Measurements from ENCODE around the gene OSM. TPM values are rescaled to one million over a fixed set of nuclear protein-coding genes. Genes with fewer than 3 reads are reported as not detected.
"Not testable (repeated sequence)": the region's sequence is repeated elsewhere in the genome, so short reads cannot be mapped to it uniquely, and the experiment has no call there.

OSM gene
- total and polyA plus RNA-seq, 5 experiments from 2014 or later: 0.81 to 11.6 (median 4.4) TPM

GRCh38 chr22:30236875-30237274 lies 29.8 kb downstream of the OSM start:
- DNase-seq (no peak), ATAC-seq (no peak)
- Mint-ChIP-seq H3K27ac (peak overlapping the region in 1 of 10 donors; percentile 33), H3K36me3 (no peaks in the 10 kb centered on the region), H3K4me1 (peaks cover 0 to 3% (median 2%) of the 10 kb centered on the region in 4 donors), H3K27me3 (no peaks in the 10 kb centered on the region), H3K4me3 (no peak overlapping the region), H3K9me3 (no peaks in the 10 kb centered on the region)
- POLR2A ChIA-PET: no interaction called here

DNA sequence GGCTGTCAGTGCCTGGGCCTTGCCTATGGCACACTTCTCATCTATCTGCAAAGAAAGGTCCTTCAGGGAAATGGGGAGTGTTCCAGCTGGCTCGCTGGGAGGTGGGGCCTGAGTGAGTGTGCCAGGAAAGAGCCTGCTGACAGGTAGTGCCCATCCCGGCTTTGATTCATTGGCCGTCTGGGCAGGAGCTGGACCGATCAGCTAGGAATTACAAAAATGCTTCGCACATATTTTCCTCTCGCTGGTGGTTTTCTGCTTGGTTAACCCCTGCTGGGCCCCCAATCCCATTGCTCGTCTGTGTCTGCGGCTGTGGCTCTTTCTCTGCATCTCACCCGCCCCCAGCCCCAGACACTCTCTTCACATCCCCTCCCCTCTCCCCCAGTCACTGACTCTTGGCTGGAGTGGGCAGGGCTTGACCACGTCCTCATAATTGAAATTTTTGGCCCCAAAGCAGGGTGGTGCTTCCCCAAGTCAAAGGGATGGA lies 30.9 kb downstream of the OSM start:
- Mint-ChIP-seq H3K36me3 (no peaks in the 10 kb centered on the region), H3K27ac (peak overlapping the region in 2 of 10 donors; percentile 24 to 29), H3K4me3 (no peak overlapping the region), H3K4me1 (peaks cover 0 to 3% (median 1%) of the 10 kb centered on the region in 4 donors), H3K9me3 (no peaks in the 10 kb centered on the region), H3K27me3 (no peaks in the 10 kb centered on the region)
- POLR2A ChIA-PET: no interaction called here
- ATAC-seq (no peak), DNase-seq (no peak)

- Mint-ChIP-seq H3K4me3 (no peak overlapping the region), H3K9me3 (no peaks in the 10 kb centered on the region), H3K4me1 (peaks cover 0 to 3% (median 1%) of the 10 kb centered on the region in 4 donors), H3K36me3 (no peaks in the 10 kb centered on the region), H3K27ac (peak overlapping the region in 5 of 10 donors; percentile 16 to 57 (median 29)), H3K27me3 (no peaks in the 10 kb centered on the region)
- POLR2A ChIA-PET: interaction anchor here (0.6 kb wide), 1 partner anchor 816 kb away, joined by 6 read pairs; no protein-coding TSS in a partner anchor
- ATAC-seq (no peak), DNase-seq (no peak)
Measured at GRCh38 chr22:30234786-30235470, 31.7 kb downstream of the OSM start.

DNA sequence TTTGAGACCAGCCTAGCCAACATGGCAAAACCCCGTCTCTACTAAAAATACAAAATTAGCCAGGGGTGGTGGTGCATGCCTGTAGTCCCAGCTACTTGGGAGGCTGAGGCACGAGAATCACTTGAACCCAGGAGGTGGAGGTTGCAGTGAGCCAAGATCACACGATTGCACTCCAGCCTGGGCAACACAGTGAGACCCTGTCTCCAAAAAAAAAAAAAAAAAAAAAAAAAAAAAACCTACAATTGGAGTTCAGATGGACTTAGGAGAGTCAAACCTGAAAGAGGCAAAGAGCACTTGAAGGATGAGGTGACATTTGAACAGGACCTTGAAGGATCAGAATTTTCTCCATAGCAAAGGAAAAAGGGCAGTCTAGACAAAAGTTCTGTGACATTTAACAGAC lies 32.3 kb downstream of the OSM start:
- H3K36me3 Mint-ChIP-seq, H3K27me3 Mint-ChIP-seq, H3K4me1 Mint-ChIP-seq, H3K4me3 Mint-ChIP-seq, DNase-seq, POLR2A ChIA-PET, H3K9me3 Mint-ChIP-seq, ATAC-seq: not testable (repeated sequence)
- peak overlapping the region in 1 of 10 donors; percentile 29 for H3K27ac Mint-ChIP-seq

DNA sequence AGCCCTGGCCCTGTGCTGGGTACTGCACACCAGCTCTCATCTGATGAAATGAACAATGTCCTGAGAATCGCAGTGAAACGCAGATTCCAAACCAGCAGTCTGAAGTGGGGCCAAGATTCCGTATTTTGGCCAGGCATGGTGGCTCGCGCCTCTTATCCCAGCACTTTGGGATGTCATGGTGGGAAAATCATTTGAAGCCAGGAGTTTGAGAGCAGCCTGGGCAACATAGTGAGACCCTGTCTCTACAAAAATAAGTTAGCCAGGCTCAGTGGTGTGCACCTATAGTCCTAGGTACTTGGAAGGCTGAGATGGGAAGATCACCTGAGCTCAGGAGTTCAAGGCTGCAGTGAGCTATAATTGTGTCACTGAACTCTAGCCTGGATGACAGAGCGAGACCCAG lies 33.1 kb downstream of the OSM start:
- H3K36me3 Mint-ChIP-seq: no peaks in the 10 kb centered on the region
- no peaks in the 10 kb centered on the region for H3K27me3 Mint-ChIP-seq
- no peak for ATAC-seq
- H3K4me1 Mint-ChIP-seq: peaks cover 2 to 5% (median 3%) of the 10 kb centered on the region in 4 donors
- H3K4me3 Mint-ChIP-seq: no peak overlapping the region
- no peaks in the 10 kb centered on the region for H3K9me3 Mint-ChIP-seq
- H3K27ac Mint-ChIP-seq: no peak overlapping the region
- POLR2A ChIA-PET: interaction anchor here (0.6 kb wide), 1 partner anchor 353 kb away, joined by 3 read pairs; no protein-coding TSS in a partner anchor
- no peak for DNase-seq

DNA sequence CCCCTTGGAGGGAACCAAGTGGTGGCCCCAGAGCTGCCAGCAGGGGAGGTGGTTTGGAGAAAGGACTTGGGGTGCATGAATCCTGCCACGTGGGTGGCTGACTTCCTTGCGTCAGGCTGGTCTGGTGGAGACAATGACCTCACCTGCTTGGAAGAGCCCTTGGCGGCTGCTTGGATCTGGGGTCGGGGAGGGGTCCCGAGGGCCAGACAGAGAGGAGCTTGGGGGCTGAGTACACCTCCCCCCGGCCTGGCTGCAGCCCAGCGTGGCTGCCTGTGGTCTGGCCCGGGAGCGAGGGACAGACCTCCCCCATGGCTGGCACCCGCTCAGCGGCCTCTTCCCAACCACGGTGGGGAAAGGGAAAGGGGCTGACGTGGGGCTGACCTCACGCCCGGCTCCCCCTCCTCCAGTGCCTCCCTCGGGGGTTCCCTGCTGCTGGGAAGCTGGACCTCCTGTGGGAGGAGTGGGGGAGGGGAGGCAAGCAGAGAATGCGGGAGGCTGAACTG lies 33.9 kb downstream of the OSM start:
- H3K27ac Mint-ChIP-seq: peak overlapping the region in 1 of 10 donors; percentile 18
- H3K27me3 Mint-ChIP-seq: no peaks in the 10 kb centered on the region
- no peaks in the 10 kb centered on the region for H3K9me3 Mint-ChIP-seq
- no peak for DNase-seq
- ATAC-seq: no peak
- H3K36me3 Mint-ChIP-seq: no peaks in the 10 kb centered on the region
- H3K4me1 Mint-ChIP-seq: peaks cover 6 to 11% (median 8%) of the 10 kb centered on the region in 4 donors
- no peak overlapping the region for H3K4me3 Mint-ChIP-seq
- POLR2A ChIA-PET: interaction anchor here (0.6 kb wide), 1 partner anchor 352 kb away, joined by 3 read pairs; no protein-coding TSS in a partner anchor

- Mint-ChIP-seq H3K4me3 (no peak overlapping the region), H3K9me3 (no peaks in the 10 kb centered on the region), H3K36me3 (no peaks in the 10 kb centered on the region), H3K4me1 (peaks cover 15 to 27% (median 19%) of the 10 kb centered on the region in 4 donors), H3K27me3 (no peaks in the 10 kb centered on the region), H3K27ac (peak overlapping the region in 1 of 10 donors; percentile 49)
- POLR2A ChIA-PET: no interaction called here
- DNase-seq: no peak
- ATAC-seq: no peak
Measured at GRCh38 chr22:30230787-30231461, 35.7 kb downstream of the OSM start.

- Mint-ChIP-seq H3K27ac (peak overlapping the region in 1 of 10 donors; percentile 49), H3K27me3 (no peaks in the 10 kb centered on the region), H3K36me3 (no peaks in the 10 kb centered on the region), H3K4me3 (no peak overlapping the region), H3K9me3 (no peaks in the 10 kb centered on the region), H3K4me1 (peaks cover 15 to 32% (median 24%) of the 10 kb centered on the region in 4 donors)
- no peak for DNase-seq
- ATAC-seq: no peak
- POLR2A ChIA-PET: no interaction called here
Measured at GRCh38 chr22:30230330-30230729, 36.3 kb downstream of the OSM start.

GRCh38 chr22:30228509-30229359 lies 37.9 kb downstream of the OSM start:
- no peak for ATAC-seq

GRCh38 chr22:30227438-30228228 lies 39.0 kb downstream of the OSM start:
- no peak for ATAC-seq
- no peak overlapping the region for H3K4me3 Mint-ChIP-seq
- peak overlapping the region in 7 of 10 donors; percentile 3 to 78 (median 60) for H3K27ac Mint-ChIP-seq
- POLR2A ChIA-PET: no interaction called here
- H3K4me1 Mint-ChIP-seq: peaks cover 18 to 48% (median 46%) of the 10 kb centered on the region in 4 donors
- H3K9me3 Mint-ChIP-seq: no peaks in the 10 kb centered on the region
- H3K27me3 Mint-ChIP-seq: no peaks in the 10 kb centered on the region
- H3K36me3 Mint-ChIP-seq: no peaks in the 10 kb centered on the region
- peak in 1 of 10 donors; percentile 19 for DNase-seq

More at GRCh38 chr22:30228509-30229359, 37.9 kb downstream of the OSM start:
- DNase-seq: no peak
- Mint-ChIP-seq H3K9me3 (no peaks in the 10 kb centered on the region), H3K4me1 (peaks cover 15 to 39% (median 36%) of the 10 kb centered on the region in 4 donors), H3K27ac (peak overlapping the region in 2 of 10 donors; percentile 58 to 74), H3K4me3 (no peak overlapping the region), H3K36me3 (no peaks in the 10 kb centered on the region), H3K27me3 (no peaks in the 10 kb centered on the region)
- POLR2A ChIA-PET: no interaction called here

DNA sequence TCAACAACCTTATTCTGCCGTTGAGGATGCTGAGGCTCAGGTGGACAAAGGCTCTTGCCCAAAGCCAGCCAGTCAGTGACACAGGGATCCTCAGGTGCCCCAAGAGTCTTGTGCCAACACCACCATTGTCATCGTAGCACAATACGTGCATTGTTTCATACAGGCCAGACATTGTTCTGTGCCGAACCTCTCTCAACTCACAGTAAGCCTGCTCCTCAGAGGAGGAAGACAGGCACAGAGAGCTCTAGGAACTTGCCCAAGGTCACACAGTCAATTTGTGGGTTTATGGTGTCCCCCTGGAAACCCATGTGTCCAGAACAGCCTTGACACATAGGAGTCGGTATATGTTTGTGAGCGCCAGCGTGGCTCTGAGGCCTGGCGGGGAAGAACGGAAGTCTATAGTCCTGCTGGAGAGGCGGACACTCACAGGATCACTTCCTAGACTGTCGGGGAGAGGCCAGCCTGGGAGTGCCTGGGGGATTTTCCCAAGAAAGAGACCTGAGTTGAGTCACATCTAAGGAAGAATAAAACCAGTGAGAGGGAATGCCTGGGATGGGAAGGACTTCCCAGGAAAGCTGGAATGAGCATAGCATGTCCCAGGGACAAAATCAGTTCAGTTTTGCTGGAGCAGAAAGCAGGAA lies 40.3 kb downstream of the OSM start:
- H3K9me3 Mint-ChIP-seq: no peaks in the 10 kb centered on the region
- no peak overlapping the region for H3K4me3 Mint-ChIP-seq
- POLR2A ChIA-PET: no interaction called here
- H3K27me3 Mint-ChIP-seq: no peaks in the 10 kb centered on the region
- no peaks in the 10 kb centered on the region for H3K36me3 Mint-ChIP-seq
- ATAC-seq: no peak
- H3K4me1 Mint-ChIP-seq: peaks cover 27 to 61% (median 57%) of the 10 kb centered on the region in 4 donors
- H3K27ac Mint-ChIP-seq: peak overlapping the region in 8 of 10 donors; percentile 31 to 93 (median 52)
- DNase-seq: no peak

All from naive thymus-derived CD8-positive, alpha-beta T cell (primary cell).